Gastrocnemius medialis (tissue), 4 donors: Measurements from ENCODE around the gene LRRC19.
A peak's percentile ranks its signal among the peaks of the same experiment; 100 is the strongest.

Experiments used
- POLR2A ChIP-seq, 2 donors: fragments of 450-650 bp; IDR thresholded peaks; one replicate each; pipeline ENCODE4 v1.6.1; 2017; ENCODE audit warnings: antibody characterized with exemption in 2 of 2, mild to moderate bottlenecking in 2 of 2, moderate library complexity in 2 of 2
- TF ChIP-seq, protein P1 (sequence below), 5 experiments: fragments of 450-650 bp in 3 of 5; fragments of 200-600 bp in 2 of 5; sonication (generic) in 2 of 5; IDR thresholded peaks in 4 of 5; conservative IDR thresholded peaks in 1 of 5; 1 replicate in 4 of 5; 2 replicates in 1 of 5; pipeline ENCODE4 v1.5.1; 2016 to 2019; ENCODE audit warnings: antibody characterized with exemption in 5 of 5, mild to moderate bottlenecking in 3 of 5, moderate library complexity in 3 of 5

DNA sequence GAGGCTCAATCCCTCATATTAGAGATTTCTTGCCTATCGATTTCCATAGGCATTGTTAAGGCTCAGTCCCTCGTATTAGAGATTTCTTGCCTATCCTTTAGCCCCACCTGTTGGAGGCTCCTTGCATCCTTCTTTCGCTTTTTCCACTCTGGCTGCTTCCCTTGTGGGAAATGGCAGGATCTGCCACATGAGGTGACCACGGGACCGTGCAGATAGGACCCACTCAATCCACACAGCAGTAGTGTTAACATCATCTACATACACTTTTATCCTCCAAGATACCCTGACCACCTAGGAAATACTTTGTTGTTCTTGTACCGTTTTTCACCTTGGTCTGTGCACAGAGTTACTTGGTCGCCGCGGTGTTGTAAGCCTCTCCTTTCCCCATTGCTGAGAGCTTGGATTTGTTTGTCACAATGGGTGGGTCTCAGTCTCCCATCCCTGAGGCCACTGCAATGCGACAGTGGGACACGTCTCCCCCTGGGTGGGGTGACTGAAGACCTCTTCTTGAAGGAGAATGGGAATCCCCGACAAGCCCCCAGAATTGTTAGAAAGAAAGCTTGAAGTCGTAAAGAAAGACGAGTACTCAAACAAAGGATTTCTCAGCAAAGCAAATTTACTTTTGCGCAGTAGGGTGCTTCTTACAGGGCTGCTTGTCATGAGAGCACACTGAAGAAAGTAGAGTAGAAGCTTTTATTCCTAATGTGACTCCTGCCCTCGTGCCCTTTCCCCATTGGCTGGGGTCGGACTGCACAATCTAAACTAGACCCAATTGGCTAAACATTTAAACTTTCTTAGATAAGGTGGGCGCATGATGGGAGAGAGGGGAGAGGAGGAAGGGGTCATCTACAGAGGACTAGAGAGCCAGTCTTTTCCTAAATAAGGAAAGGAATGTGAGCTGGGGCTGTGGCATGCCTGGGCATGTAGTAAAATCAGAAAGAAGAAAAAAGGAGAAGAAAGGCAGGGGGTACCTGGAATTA, 29.5 kb downstream of the LRRC19 start:
- TF ChIP-seq, protein P1, sequence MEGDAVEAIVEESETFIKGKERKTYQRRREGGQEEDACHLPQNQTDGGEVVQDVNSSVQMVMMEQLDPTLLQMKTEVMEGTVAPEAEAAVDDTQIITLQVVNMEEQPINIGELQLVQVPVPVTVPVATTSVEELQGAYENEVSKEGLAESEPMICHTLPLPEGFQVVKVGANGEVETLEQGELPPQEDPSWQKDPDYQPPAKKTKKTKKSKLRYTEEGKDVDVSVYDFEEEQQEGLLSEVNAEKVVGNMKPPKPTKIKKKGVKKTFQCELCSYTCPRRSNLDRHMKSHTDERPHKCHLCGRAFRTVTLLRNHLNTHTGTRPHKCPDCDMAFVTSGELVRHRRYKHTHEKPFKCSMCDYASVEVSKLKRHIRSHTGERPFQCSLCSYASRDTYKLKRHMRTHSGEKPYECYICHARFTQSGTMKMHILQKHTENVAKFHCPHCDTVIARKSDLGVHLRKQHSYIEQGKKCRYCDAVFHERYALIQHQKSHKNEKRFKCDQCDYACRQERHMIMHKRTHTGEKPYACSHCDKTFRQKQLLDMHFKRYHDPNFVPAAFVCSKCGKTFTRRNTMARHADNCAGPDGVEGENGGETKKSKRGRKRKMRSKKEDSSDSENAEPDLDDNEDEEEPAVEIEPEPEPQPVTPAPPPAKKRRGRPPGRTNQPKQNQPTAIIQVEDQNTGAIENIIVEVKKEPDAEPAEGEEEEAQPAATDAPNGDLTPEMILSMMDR (IDR thresholded peaks at IDR 0.05 in 4 of 5, conservative IDR thresholded peaks at IDR 0.05 in 1 of 5) = peak in 4 of 5 experiments; percentile 27 to 62 (median 51)
- no peak for TF ChIP-seq POLR2A (IDR thresholded peaks at IDR 0.05)
